Measurements from ENCODE around the gene AP5S1. TPM values are rescaled to one million over a fixed set of nuclear protein-coding genes. Genes with fewer than 3 reads are reported as not detected.

The AP5S1 gene
- total RNA-seq, 1 experiment from 2014 or later, result 2.8 TPM

DNA sequence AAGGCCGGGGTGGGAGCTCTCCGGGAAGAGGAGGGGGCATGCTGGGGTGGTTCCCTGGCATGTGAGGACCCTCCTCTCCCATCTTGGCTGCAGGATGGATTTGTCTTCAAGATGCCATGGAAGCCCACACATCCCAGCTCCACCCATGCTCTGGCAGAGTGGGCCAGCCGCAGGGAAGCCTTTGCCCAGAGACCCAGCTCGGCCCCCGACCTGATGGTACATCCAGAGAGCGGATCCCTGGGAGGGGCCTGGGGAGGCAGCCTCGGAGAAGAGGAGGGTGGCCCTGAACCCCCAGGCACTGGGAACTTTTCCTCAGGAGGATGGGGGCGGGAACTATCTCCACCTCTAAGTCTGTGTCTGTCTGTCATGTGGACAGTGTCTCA is 19.5 kb upstream of the AP5S1 start (continued):
- TF ChIP-seq CREM (CRISPR knock-in tag; IDR thresholded peaks at IDR 0.05) (no peak), IRF1 (CRISPR knock-in tag; IDR thresholded peaks at IDR 0.05) (no peak)
- TF ChIP-seq, protein P1, sequence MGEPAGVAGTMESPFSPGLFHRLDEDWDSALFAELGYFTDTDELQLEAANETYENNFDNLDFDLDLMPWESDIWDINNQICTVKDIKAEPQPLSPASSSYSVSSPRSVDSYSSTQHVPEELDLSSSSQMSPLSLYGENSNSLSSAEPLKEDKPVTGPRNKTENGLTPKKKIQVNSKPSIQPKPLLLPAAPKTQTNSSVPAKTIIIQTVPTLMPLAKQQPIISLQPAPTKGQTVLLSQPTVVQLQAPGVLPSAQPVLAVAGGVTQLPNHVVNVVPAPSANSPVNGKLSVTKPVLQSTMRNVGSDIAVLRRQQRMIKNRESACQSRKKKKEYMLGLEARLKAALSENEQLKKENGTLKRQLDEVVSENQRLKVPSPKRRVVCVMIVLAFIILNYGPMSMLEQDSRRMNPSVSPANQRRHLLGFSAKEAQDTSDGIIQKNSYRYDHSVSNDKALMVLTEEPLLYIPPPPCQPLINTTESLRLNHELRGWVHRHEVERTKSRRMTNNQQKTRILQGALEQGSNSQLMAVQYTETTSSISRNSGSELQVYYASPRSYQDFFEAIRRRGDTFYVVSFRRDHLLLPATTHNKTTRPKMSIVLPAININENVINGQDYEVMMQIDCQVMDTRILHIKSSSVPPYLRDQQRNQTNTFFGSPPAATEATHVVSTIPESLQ (CRISPR knock-in tag; IDR thresholded peaks at IDR 0.05), result no peak

DNA sequence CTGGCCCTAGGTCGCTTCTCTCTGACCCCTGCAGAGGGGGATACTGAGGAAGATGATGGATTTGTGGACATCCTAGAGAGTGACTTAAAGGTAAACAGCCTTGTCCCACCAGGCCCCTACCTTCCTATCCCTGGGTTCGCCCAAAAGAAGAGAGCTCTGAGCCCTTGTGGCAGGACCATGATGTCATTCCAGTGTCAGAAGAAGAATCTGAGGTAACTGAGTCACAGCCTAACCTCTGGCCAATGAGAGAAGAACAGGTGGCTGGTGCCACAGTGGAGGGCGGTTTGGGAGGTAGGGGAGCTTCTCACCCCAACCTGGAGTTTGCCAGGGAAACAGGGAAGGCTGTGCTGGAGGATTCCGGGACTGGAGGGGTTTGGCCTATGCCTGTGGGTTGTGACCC is 19.0 kb upstream of the AP5S1 start:
- no peaks in the 10 kb centered on the region for H3K27me3 Mint-ChIP-seq (ENCODE audit: low read depth)
- no peak overlapping the region for H3K4me3 Mint-ChIP-seq
- no peak overlapping the region for H3K27ac Mint-ChIP-seq
- ChIA-PET POLR2A (interaction anchor here (1.3 kb wide), 1 partner anchor 66 kb away, joined by 7 read pairs; no protein-coding TSS in a partner anchor), CTCF (interaction anchor here (0.6 to 3.9 kb wide), 5 partner anchors 9 to 53 kb away, joined by 4 to 79 read pairs (median 6); partner anchors contain the start of genes AP5S1 and CENPB)
- TF ChIP-seq HMGA2 (CRISPR knock-in tag; IDR thresholded peaks at IDR 0.05) (no peak), ETV6 (CRISPR knock-in tag; IDR thresholded peaks at IDR 0.05) (no peak), USF2 (CRISPR knock-in tag; IDR thresholded peaks at IDR 0.05) (no peak), MXD4 (CRISPR knock-in tag; IDR thresholded peaks at IDR 0.05; ENCODE audit: borderline replicate concordance) (no peak), ZNF219 (CRISPR knock-in tag; IDR thresholded peaks at IDR 0.05; ENCODE audit: borderline replicate concordance) (no peak), CDX4 (CRISPR knock-in tag; IDR thresholded peaks at IDR 0.05; ENCODE audit: borderline replicate concordance) (no peak), NR1H2 (CRISPR knock-in tag; IDR thresholded peaks at IDR 0.05) (no peak), ZNF263 (CRISPR knock-in tag; IDR thresholded peaks at IDR 0.05; ENCODE audit: low read depth) (no peak), TEAD1 (CRISPR knock-in tag; IDR thresholded peaks at IDR 0.05) (no peak), ZNF121 (CRISPR knock-in tag; IDR thresholded peaks at IDR 0.05) (no peak), NR2C2 (CRISPR knock-in tag; IDR thresholded peaks at IDR 0.05) (no peak)
- TF ChIP-seq, protein P2, sequence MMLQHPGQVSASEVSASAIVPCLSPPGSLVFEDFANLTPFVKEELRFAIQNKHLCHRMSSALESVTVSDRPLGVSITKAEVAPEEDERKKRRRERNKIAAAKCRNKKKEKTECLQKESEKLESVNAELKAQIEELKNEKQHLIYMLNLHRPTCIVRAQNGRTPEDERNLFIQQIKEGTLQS (CRISPR knock-in tag; conservative IDR thresholded peaks at IDR 0.05), result no peak
- TF ChIP-seq, protein P3, sequence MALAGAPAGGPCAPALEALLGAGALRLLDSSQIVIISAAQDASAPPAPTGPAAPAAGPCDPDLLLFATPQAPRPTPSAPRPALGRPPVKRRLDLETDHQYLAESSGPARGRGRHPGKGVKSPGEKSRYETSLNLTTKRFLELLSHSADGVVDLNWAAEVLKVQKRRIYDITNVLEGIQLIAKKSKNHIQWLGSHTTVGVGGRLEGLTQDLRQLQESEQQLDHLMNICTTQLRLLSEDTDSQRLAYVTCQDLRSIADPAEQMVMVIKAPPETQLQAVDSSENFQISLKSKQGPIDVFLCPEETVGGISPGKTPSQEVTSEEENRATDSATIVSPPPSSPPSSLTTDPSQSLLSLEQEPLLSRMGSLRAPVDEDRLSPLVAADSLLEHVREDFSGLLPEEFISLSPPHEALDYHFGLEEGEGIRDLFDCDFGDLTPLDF (CRISPR knock-in tag; IDR thresholded peaks at IDR 0.05), result no peak
- peaks cover 49% of the 10 kb centered on the region for H3K36me3 Mint-ChIP-seq
- H3K9me3 Mint-ChIP-seq, result no peaks in the 10 kb centered on the region
- no peak for ATAC-seq
- no peak for DNase-seq (ENCODE audit: low spot score)
- H3K4me1 Mint-ChIP-seq, result peaks cover 49% of the 10 kb centered on the region

- H3K27me3 Mint-ChIP-seq (ENCODE audit: low read depth), result no peaks in the 10 kb centered on the region
- no peaks in the 10 kb centered on the region for H3K9me3 Mint-ChIP-seq
- no peak for ATAC-seq
- peaks cover 49% of the 10 kb centered on the region for H3K4me1 Mint-ChIP-seq
- DNase-seq (ENCODE audit: low spot score), result no peak
- ChIA-PET CTCF (interaction anchor here (3.9 kb wide), 1 partner anchor 18 kb away, joined by 79 read pairs; the partner anchor contains the start of gene AP5S1), POLR2A (no interaction called here)
- peaks cover 49% of the 10 kb centered on the region for H3K36me3 Mint-ChIP-seq
- H3K27ac Mint-ChIP-seq, result no peak overlapping the region
- H3K4me3 Mint-ChIP-seq, result no peak overlapping the region
- TF ChIP-seq SP1 (CRISPR knock-in tag; conservative IDR thresholded peaks at IDR 0.05) (no peak), CDX4 (CRISPR knock-in tag; IDR thresholded peaks at IDR 0.05; ENCODE audit: borderline replicate concordance) (no peak), NFATC4 (CRISPR knock-in tag; IDR thresholded peaks at IDR 0.05) (no peak), NR2C2 (CRISPR knock-in tag; IDR thresholded peaks at IDR 0.05) (no peak), PRDM15 (CRISPR knock-in tag; IDR thresholded peaks at IDR 0.05) (no peak), E2F4 (CRISPR knock-in tag; IDR thresholded peaks at IDR 0.05; ENCODE audit: borderline replicate concordance, low read depth) (no peak), EMX1 (CRISPR knock-in tag; IDR thresholded peaks at IDR 0.05) (no peak)
Measured at GRCh38 chr20:3801846-3802245, 18.5 kb upstream of the AP5S1 start.

Data from WTC11 (cell line).